Measurements from ENCODE around the gene ARHGAP26. TPM values are rescaled to one million over a fixed set of nuclear protein-coding genes. Genes with fewer than 3 reads are reported as not detected.

ARHGAP26 gene
- total RNA-seq, 1 donor from 2014 or later: 15.1 TPM

DNA sequence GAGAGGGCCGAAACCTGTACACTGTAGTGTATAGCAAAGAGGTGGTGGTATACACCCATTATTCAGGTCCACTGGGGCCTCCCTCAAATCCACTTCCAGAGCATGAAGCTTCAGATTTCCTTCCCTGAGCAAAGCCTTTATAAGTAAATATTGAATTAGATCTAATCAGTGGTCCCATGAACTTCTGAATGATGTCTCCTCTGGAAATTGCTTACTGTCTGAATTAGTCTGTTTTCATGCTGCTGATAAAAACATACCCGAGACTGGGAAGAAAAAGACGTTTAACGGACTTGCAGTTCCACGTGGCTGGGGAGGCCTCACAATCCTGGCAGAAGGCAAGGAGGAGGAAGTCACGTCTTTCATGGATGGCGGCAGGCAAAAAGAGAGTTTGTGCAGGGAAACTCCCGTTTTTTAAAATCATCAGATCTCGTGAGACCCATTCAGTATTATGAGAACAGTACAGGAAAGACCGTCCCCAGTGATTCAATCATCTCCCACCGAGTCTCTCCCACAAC, 439.8 kb downstream of the ARHGAP26 start:
- Mint-ChIP-seq H3K4me1 (ENCODE audit: low read depth) (peaks cover 36% of the 10 kb centered on the region), H3K36me3 (ENCODE audit: low read depth) (peaks cover 13% of the 10 kb centered on the region)
- intact Hi-C loops (cut with micrococcal nuclease): no loop called here

GRCh38 chr5:143210576-143210975, 440.4 kb downstream of the ARHGAP26 start:
- Mint-ChIP-seq H3K27ac (no peak overlapping the region), H3K36me3 (ENCODE audit: low read depth) (peaks cover 18% of the 10 kb centered on the region), H3K4me3 (ENCODE audit: low read depth) (no peak overlapping the region), H3K4me1 (ENCODE audit: low read depth) (peaks cover 37% of the 10 kb centered on the region), H3K27me3 (ENCODE audit: low read depth) (no peaks in the 10 kb centered on the region), H3K9me3 (no peaks in the 10 kb centered on the region)
- DNase-seq (ENCODE audit: low spot score): no peak
- intact Hi-C loops (cut with micrococcal nuclease): no loop called here

More for the DNA sequence above, 439.8 kb downstream of the ARHGAP26 start:
- no peak overlapping the region for H3K27ac Mint-ChIP-seq
- H3K9me3 Mint-ChIP-seq: no peaks in the 10 kb centered on the region
- DNase-seq (ENCODE audit: low spot score): no peak
- H3K27me3 Mint-ChIP-seq (ENCODE audit: low read depth): no peaks in the 10 kb centered on the region
- H3K4me3 Mint-ChIP-seq (ENCODE audit: low read depth): no peak overlapping the region

- peaks cover 34% of the 10 kb centered on the region for H3K4me1 Mint-ChIP-seq (ENCODE audit: low read depth)
These were observed 442.1 kb downstream of the ARHGAP26 start for GRCh38 chr5:143212261-143212660.

GRCh38 chr5:143213231-143213850, 443.2 kb downstream of the ARHGAP26 start:
- peak overlapping the region; percentile 61 for H3K27ac Mint-ChIP-seq
- H3K36me3 Mint-ChIP-seq (ENCODE audit: low read depth): peaks cover 24% of the 10 kb centered on the region
- DNase-seq (ENCODE audit: low spot score): no peak
- H3K27me3 Mint-ChIP-seq (ENCODE audit: low read depth): no peaks in the 10 kb centered on the region
- intact Hi-C loops (cut with micrococcal nuclease): no loop called here
- no peak overlapping the region for H3K4me3 Mint-ChIP-seq (ENCODE audit: low read depth)
- no peaks in the 10 kb centered on the region for H3K9me3 Mint-ChIP-seq
- peaks cover 35% of the 10 kb centered on the region for H3K4me1 Mint-ChIP-seq (ENCODE audit: low read depth)

More at GRCh38 chr5:143212261-143212660, 442.1 kb downstream of the ARHGAP26 start:
- Mint-ChIP-seq H3K27ac (no peak overlapping the region), H3K4me3 (ENCODE audit: low read depth) (no peak overlapping the region), H3K27me3 (ENCODE audit: low read depth) (no peaks in the 10 kb centered on the region), H3K9me3 (no peaks in the 10 kb centered on the region), H3K36me3 (ENCODE audit: low read depth) (peaks cover 24% of the 10 kb centered on the region)
- intact Hi-C loops (cut with micrococcal nuclease): no loop called here
- DNase-seq (ENCODE audit: low spot score): no peak

DNA sequence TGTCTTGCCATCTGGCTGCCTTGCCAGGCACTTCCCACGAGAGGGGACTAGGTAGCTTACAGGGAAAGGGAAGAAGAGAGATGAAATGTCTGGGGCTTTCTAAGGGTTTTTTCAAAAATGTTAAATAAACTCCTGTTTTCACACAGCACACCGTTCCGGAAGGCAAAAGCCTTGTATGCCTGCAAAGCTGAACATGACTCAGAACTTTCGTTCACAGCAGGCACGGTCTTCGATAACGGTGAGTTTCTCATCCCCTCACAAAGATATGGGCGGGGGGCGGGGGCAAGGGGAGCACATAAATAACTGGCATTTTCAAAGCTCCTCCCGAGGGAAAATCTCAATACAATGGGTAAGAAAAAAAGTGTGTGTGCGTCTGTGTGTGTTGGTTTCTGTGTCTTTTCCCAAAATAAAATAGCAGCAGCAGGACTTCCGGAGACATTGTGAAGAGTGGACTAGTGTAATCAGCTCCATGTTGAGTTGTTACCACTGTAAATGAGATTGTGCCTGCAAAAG, 443.7 kb downstream of the ARHGAP26 start:
- H3K4me3 Mint-ChIP-seq (ENCODE audit: low read depth): no peak overlapping the region
- peak overlapping the region; percentile 64 for H3K27ac Mint-ChIP-seq
- H3K9me3 Mint-ChIP-seq: no peaks in the 10 kb centered on the region
- intact Hi-C loops (cut with micrococcal nuclease): no loop called here
- peaks cover 40% of the 10 kb centered on the region for H3K4me1 Mint-ChIP-seq (ENCODE audit: low read depth)
- no peaks in the 10 kb centered on the region for H3K27me3 Mint-ChIP-seq (ENCODE audit: low read depth)
- H3K36me3 Mint-ChIP-seq (ENCODE audit: low read depth): peaks cover 24% of the 10 kb centered on the region
- no peak for DNase-seq (ENCODE audit: low spot score)

DNA sequence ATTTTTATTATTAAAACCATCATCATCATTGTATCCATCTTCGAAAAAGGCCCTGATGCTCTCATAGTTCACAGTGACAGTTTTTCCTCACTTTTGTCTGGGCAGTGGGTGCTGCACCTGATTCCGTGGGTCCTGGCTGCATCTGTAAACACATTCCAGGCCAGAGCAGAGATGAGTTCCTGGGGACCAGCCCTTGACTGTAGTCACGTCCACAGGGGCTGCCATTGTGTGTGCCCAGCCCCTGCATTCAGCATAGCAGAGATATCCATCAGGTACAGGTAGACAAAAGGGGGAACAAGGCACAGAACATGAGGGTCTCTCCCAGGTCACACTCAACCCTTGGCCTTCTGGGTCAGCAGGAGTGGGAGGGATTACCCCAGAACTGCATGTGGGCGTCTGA, 444.3 kb downstream of the ARHGAP26 start:
- Mint-ChIP-seq H3K4me1 (ENCODE audit: low read depth) (peaks cover 45% of the 10 kb centered on the region), H3K9me3 (no peaks in the 10 kb centered on the region), H3K27me3 (ENCODE audit: low read depth) (no peaks in the 10 kb centered on the region), H3K4me3 (ENCODE audit: low read depth) (no peak overlapping the region), H3K27ac (no peak overlapping the region), H3K36me3 (ENCODE audit: low read depth) (peaks cover 24% of the 10 kb centered on the region)
- intact Hi-C loops (cut with micrococcal nuclease): no loop called here
- DNase-seq (ENCODE audit: low spot score): no peak

DNA sequence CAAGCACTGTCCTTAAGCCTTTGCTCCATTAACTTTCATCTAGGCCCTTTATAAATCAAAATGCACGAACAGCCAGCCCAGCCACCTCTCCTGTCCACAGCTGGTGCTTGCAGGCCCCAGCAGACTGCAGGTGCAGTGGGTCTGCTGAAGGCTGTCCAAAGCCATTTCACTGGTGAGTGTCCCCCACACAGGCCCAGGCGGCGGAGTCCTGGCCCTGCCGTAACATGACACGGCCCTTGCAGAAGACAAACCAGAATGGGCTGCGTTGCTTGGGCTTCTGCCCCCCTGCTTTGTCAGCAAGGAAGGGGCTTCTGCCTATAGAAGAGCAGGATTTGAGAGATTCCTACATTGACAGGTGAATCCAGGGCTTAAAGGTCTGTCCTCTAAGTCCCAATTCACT, 444.7 kb downstream of the ARHGAP26 start:
- Mint-ChIP-seq H3K27me3 (ENCODE audit: low read depth) (no peaks in the 10 kb centered on the region), H3K4me3 (ENCODE audit: low read depth) (no peak overlapping the region), H3K9me3 (no peaks in the 10 kb centered on the region), H3K4me1 (ENCODE audit: low read depth) (peaks cover 48% of the 10 kb centered on the region), H3K27ac (no peak overlapping the region), H3K36me3 (ENCODE audit: low read depth) (peaks cover 24% of the 10 kb centered on the region)
- no peak for DNase-seq (ENCODE audit: low spot score)
- intact Hi-C loops (cut with micrococcal nuclease): loop anchor here (5.0 kb wide), 1 partner anchor 93 kb away; no protein-coding TSS in a partner anchor

DNA sequence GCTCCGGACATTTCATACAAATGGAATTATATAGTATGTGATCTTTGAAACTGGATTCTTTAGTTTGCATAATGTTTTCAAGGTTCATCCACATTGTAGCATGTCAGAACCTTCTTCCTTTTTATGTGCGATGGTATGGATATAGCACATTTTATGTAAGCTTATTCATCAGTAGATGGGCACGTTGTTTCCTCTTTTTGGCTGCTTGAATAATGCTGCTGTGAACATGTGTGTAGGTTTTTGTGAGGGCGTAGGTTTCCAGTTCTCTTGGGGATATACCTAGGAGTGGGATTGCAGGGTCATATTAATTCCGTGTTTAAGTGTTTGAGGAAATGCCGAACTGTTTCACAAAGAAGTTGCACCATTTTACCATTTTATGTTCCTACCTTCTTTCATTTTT, 445.5 kb downstream of the ARHGAP26 start:
- DNase-seq (ENCODE audit: low spot score): no peak
- Mint-ChIP-seq H3K4me3 (ENCODE audit: low read depth) (no peak overlapping the region), H3K4me1 (ENCODE audit: low read depth) (peaks cover 56% of the 10 kb centered on the region), H3K27ac (no peak overlapping the region), H3K36me3 (ENCODE audit: low read depth) (peaks cover 22% of the 10 kb centered on the region), H3K27me3 (ENCODE audit: low read depth) (no peaks in the 10 kb centered on the region), H3K9me3 (no peaks in the 10 kb centered on the region)
- intact Hi-C loops (cut with micrococcal nuclease): loop anchor here (5.0 kb wide), 1 partner anchor 93 kb away; no protein-coding TSS in a partner anchor

- Mint-ChIP-seq H3K4me3 (ENCODE audit: low read depth) (no peak overlapping the region), H3K27ac (no peak overlapping the region), H3K4me1 (ENCODE audit: low read depth) (peaks cover 61% of the 10 kb centered on the region), H3K27me3 (ENCODE audit: low read depth) (no peaks in the 10 kb centered on the region), H3K9me3 (no peaks in the 10 kb centered on the region), H3K36me3 (ENCODE audit: low read depth) (peaks cover 22% of the 10 kb centered on the region)
- DNase-seq (ENCODE audit: low spot score): no peak
- intact Hi-C loops (cut with micrococcal nuclease): loop anchor here (5.0 kb wide), 1 partner anchor 94 kb away; no protein-coding TSS in a partner anchor
These were observed 446.0 kb downstream of the ARHGAP26 start for GRCh38 chr5:143216211-143216610.

DNA sequence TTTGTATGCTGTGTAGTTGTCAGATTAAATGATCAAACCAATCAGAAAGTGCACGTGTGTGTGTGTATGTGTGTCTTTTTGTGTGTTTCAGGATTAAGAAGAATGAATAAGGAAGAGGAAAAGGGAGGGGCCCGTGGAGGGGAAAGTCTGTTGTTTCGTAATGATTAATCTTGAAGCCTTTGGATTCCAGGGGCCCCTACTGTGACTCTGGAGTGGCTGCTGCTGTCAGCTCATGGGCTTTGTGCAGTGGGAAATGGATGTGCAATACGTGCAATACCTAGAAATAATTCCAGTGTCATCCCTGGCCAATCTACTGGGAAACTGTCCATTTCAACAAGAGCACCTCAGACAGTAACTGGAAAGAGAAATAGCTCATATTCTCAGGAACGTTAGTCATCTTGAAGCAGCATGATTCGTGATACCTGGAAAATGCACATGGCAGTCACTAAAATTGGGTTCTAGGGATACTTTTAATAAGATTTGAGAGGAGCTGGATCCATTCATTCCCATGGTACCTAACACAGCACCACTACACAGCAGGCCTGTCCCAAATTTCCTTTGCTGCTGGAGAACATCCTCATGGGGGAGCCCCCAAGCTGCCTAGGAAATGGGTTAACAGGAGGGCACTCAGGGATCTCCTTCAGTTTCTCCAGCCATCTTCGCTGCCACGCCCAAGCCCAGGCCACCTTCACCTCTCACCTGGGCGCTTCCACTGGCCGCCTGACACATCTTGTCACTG, 447.1 kb downstream of the ARHGAP26 start:
- Mint-ChIP-seq H3K4me3 (ENCODE audit: low read depth) (no peak overlapping the region), H3K27me3 (ENCODE audit: low read depth) (no peaks in the 10 kb centered on the region), H3K27ac (peak overlapping the region; percentile 84), H3K36me3 (ENCODE audit: low read depth) (peaks cover 22% of the 10 kb centered on the region), H3K4me1 (ENCODE audit: low read depth) (peaks cover 71% of the 10 kb centered on the region), H3K9me3 (no peaks in the 10 kb centered on the region)
- intact Hi-C loops (cut with micrococcal nuclease): loop anchor here (1.0 to 5.0 kb wide), 3 partner anchors 20 to 95 kb away; no protein-coding TSS in a partner anchor
- no peak for DNase-seq (ENCODE audit: low spot score)

DNA sequence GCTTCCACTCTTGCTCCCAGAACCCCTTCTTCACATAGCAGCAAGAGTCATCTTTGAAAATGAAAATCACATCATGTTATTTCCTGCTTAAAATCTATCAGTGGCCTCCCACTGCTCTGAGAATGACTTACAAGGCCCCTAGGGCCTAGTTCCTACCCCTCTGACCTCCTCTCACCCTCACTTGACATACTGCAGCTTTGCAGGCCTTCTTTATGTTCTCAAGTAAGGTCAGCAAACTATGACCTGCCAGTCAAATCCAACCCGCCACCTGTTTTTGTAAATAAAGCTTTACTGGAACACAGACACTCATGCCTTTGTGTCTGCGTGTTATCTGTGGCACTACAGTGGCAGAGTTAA, 447.6 kb downstream of the ARHGAP26 start:
- Mint-ChIP-seq H3K27me3 (ENCODE audit: low read depth) (no peaks in the 10 kb centered on the region), H3K27ac (peak overlapping the region; percentile 84), H3K4me1 (ENCODE audit: low read depth) (peaks cover 77% of the 10 kb centered on the region), H3K4me3 (ENCODE audit: low read depth) (no peak overlapping the region), H3K9me3 (no peaks in the 10 kb centered on the region), H3K36me3 (ENCODE audit: low read depth) (peaks cover 22% of the 10 kb centered on the region)
- intact Hi-C loops (cut with micrococcal nuclease): loop anchor here (1.0 to 5.0 kb wide), 3 partner anchors 20 to 95 kb away; no protein-coding TSS in a partner anchor
- no peak for DNase-seq (ENCODE audit: low spot score)

DNA sequence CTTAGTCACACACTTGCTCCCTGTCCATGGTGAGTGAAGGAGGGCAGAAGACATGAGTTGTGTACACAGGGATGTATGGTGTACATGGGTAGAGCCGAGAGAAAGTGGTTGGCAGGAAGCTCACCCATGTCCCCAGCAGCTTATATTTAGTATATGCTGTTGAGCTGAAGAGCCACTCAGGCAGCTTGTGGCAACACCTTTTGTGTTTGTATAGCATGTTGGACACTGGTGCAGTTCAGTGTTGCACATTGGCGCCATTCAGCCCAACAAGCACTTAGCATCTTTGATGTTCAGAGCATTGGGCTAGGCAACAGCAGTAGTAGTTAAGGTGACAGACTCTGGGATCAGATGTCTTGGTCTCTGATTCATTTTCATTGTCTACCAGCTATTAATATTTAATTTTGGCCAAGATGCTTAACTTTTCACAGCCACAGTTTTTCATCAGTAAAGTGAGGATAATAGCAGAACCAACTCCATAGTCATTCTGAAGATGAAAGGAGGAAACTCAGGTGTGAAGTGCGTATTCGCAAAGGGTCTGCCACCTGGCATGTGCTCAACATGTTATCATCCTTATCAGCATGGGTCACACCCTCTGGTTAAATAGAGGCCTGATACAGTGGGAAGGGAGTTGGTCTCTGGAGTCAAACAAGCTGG, 448.5 kb downstream of the ARHGAP26 start:
- no peak for DNase-seq (ENCODE audit: low spot score)
- Mint-ChIP-seq H3K4me3 (ENCODE audit: low read depth) (no peak overlapping the region), H3K27ac (peak overlapping the region; percentile 84), H3K4me1 (ENCODE audit: low read depth) (peaks cover 79% of the 10 kb centered on the region), H3K9me3 (no peaks in the 10 kb centered on the region), H3K36me3 (ENCODE audit: low read depth) (peaks cover 24% of the 10 kb centered on the region), H3K27me3 (ENCODE audit: low read depth) (no peaks in the 10 kb centered on the region)
- intact Hi-C loops (cut with micrococcal nuclease): loop anchor here (5.0 kb wide), 1 partner anchor 96 kb away; no protein-coding TSS in a partner anchor

Data from activated T-helper 2 cell treated with anti-CD3 and anti-CD28 coated beads, Interferon-gamma antibody, Interleukin-2, Interleukin-4, amounts not matched to agents 10 μg/mL and 5 μg/mL and 100 μg/mL, durations not matched to agents 14 hours and 24 hours and 36 hours (primary cell).